Endothelial cell of umbilical vein (primary cell): ENCODE measurements around the gene COL19A1.

ENCODE experiments used
- CTCF ChIP-seq, 2 donors: IDR thresholded peaks; 1 replicate in 1 of 2; 2 replicates in 1 of 2; pipeline ENCODE4 v1.5.1; 2011; ENCODE audit warnings: low read length in 2 of 2, mild to moderate bottlenecking in 2 of 2, moderate library complexity in 2 of 2, control low read depth in 1 of 2, inconsistent platforms in 1 of 2, low read depth in 1 of 2; ENCODE audit not compliant: insufficient read depth in 1 of 2; ENCODE audit errors: extremely low read depth in 1 of 2
- MAX ChIP-seq: IDR thresholded peaks from 2 replicates; pipeline ENCODE4 v1.6.1; 2011; ENCODE audit not compliant: insufficient read depth, insufficient read length
- POLR2A ChIP-seq: IDR thresholded peaks from 2 replicates; pipeline ENCODE4 v1.6.1; 2012; ENCODE audit warnings: low read depth, mild to moderate bottlenecking, control low read depth, low read length
- POLR2AphosphoS5 ChIP-seq: IDR thresholded peaks from 2 replicates; pipeline ENCODE4 v1.6.1; 2012; ENCODE audit warnings: low read depth, mild to moderate bottlenecking, control low read depth, low read length, moderate library complexity; ENCODE audit not compliant: insufficient read depth

- TF ChIP-seq CTCF (IDR thresholded peaks at IDR 0.05; ENCODE audit: extremely low read depth in 1 of 2, insufficient read depth in 1 of 2, low read depth in 1 of 2, low read length in 2 of 2) (no peak), POLR2A (no peak), POLR2AphosphoS5 (no peak), MAX (no peak)
Measured at GRCh38 chr6:69847492-69847788, 18.9 kb upstream of the COL19A1 start.
